Gastrocnemius medialis (tissue), 4 donors: Measurements from ENCODE around the gene APOL4. TPM values are rescaled to one million over a fixed set of nuclear protein-coding genes. Genes with fewer than 3 reads are reported as not detected.
"Not testable (repeated sequence)": the region's sequence is repeated elsewhere in the genome, so short reads cannot be mapped to it uniquely, and the experiment has no call there.

ENCODE experiments used
- ATAC-seq, 2 donors: fragments of 150-250 bp; one replicate each; pipeline ENCODE4 v1.9.1; 2016
- DNase-seq, 2 donors: peaks; one replicate each; pipeline ENCODE4 v3.0.0-alpha.2; 2019
- H3K27ac ChIP-seq, 4 donors: fragments of 200-600 bp; sonication (generic); 1 replicate in 1 of 4; 2 replicates in 3 of 4; pipeline ENCODE4 v1.5.1; 2016 to 2018; ENCODE audit warnings: mild to moderate bottlenecking in 2 of 4, moderate library complexity in 1 of 4
- H3K27me3 ChIP-seq, 3 donors: fragments of 200-600 bp; sonication (generic) in 2 of 3; 1 replicate in 1 of 3; 2 replicates in 2 of 3; pipeline versions ENCODE4 v1.5.1 to v1.6.0; 2016 to 2019; ENCODE audit warnings: mild to moderate bottlenecking in 1 of 3, moderate library complexity in 1 of 3
- H3K36me3 ChIP-seq, 2 donors: fragments of 200-600 bp; sonication (generic) in 1 of 2; one replicate each; pipeline ENCODE4 v1.5.1; 2017 to 2018
- H3K4me1 ChIP-seq, 2 donors: fragments of 200-600 bp; sonication (generic) in 1 of 2; one replicate each; pipeline ENCODE4 v1.5.1; 2016 to 2017; ENCODE audit warnings: mild to moderate bottlenecking in 2 of 2
- H3K4me3 ChIP-seq, 4 donors: fragments of 200-600 bp; sonication (generic) in 3 of 4; 1 replicate in 1 of 4; 2 replicates in 3 of 4; pipeline ENCODE4 v1.5.1; 2016 to 2019; ENCODE audit warnings: mild to moderate bottlenecking in 2 of 4
- H3K9me3 ChIP-seq, 3 donors: fragments of 200-600 bp; sonication (generic) in 2 of 3; 1 replicate in 1 of 3; 2 replicates in 2 of 3; pipeline ENCODE4 v1.5.1; 2016 to 2019
- POLR2A ChIP-seq, 2 donors: fragments of 450-650 bp; IDR thresholded peaks; one replicate each; pipeline ENCODE4 v1.6.1; 2017; ENCODE audit warnings: antibody characterized with exemption in 2 of 2, mild to moderate bottlenecking in 2 of 2, moderate library complexity in 2 of 2
- in situ Hi-C, 4 donors: fragments of 200-750 bp; cut with MboI; loops; one replicate each; pipeline versions ENCODE4 v1.15.0 to v1.8.0; 2017; ENCODE audit warnings: low sequenced_read_pairs in 4 of 4
- intact Hi-C: fragments of 100-400 bp; cut with DNase I; formaldehyde crosslinking; loops from one replicate; pipeline ENCODE4 v1.15.1; 2023; ENCODE audit warnings: low total_unique reads
- total RNA-seq, 4 donors: library from RNA; depleted of rRNA; stranded (reverse); fragments of >200 nt; gene quantifications; one replicate each; pipeline versions ENCODE4 v1.1.0 to v1.2.3, GENCODE V29; 2016
- TF ChIP-seq, protein P1 (sequence below), 5 experiments: fragments of 450-650 bp in 3 of 5; fragments of 200-600 bp in 2 of 5; sonication (generic) in 2 of 5; IDR thresholded peaks in 4 of 5; conservative IDR thresholded peaks in 1 of 5; 1 replicate in 4 of 5; 2 replicates in 1 of 5; pipeline ENCODE4 v1.5.1; 2016 to 2019; ENCODE audit warnings: antibody characterized with exemption in 5 of 5, mild to moderate bottlenecking in 3 of 5, moderate library complexity in 3 of 5

The APOL4 gene
- total RNA-seq, 4 donors from 2014 or later = 1.5 to 2.3 (median 2.0) TPM; not detected in 1

GRCh38 chr22:36193171-36193570 lies 8.4 kb downstream of the APOL4 start:
- Histone ChIP-seq H3K4me1 (peaks cover 5 to 8% of the 10 kb centered on the region in 2 donors), H3K4me3 (no peak overlapping the region), H3K9me3 (no peaks in the 10 kb centered on the region), H3K27me3 (no peaks in the 10 kb centered on the region), H3K36me3 (no peaks in the 10 kb centered on the region), H3K27ac (no peak overlapping the region)
- TF ChIP-seq, protein P1, sequence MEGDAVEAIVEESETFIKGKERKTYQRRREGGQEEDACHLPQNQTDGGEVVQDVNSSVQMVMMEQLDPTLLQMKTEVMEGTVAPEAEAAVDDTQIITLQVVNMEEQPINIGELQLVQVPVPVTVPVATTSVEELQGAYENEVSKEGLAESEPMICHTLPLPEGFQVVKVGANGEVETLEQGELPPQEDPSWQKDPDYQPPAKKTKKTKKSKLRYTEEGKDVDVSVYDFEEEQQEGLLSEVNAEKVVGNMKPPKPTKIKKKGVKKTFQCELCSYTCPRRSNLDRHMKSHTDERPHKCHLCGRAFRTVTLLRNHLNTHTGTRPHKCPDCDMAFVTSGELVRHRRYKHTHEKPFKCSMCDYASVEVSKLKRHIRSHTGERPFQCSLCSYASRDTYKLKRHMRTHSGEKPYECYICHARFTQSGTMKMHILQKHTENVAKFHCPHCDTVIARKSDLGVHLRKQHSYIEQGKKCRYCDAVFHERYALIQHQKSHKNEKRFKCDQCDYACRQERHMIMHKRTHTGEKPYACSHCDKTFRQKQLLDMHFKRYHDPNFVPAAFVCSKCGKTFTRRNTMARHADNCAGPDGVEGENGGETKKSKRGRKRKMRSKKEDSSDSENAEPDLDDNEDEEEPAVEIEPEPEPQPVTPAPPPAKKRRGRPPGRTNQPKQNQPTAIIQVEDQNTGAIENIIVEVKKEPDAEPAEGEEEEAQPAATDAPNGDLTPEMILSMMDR (IDR thresholded peaks at IDR 0.05 in 4 of 5, conservative IDR thresholded peaks at IDR 0.05 in 1 of 5) = no peak
- no peak for TF ChIP-seq POLR2A (IDR thresholded peaks at IDR 0.05)
- in situ Hi-C loops (loop anchor here in 2 of 4 donors (5.0 to 10.0 kb wide), 2 partner anchors 82 to 84 kb away; no protein-coding TSS in a partner anchor), intact Hi-C loops (no loop called here)
- ATAC-seq (no peak), DNase-seq (no peak)

DNA sequence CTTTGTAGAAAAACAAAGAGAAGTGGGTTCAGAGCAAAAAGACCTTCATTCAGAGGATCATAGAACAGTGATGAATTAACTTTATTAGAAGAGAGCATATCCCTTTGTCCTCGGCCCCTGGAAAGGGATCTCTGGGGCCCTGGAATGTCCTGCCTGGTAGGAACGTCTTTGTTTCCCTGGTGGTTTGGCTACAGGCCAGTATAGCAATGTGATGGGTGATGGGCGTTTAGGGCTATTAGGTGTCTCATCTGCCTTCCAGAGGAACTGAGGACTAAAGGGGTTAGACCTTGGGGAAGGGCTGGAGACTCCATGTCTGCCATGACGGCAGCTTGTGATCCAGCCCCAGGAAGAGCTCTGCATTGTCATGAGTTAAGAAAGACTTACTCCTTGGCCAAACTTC lies 9.1 kb downstream of the APOL4 start:
- TF ChIP-seq, protein P1 (IDR thresholded peaks at IDR 0.05 in 4 of 5, conservative IDR thresholded peaks at IDR 0.05 in 1 of 5) = no peak
- TF ChIP-seq POLR2A (IDR thresholded peaks at IDR 0.05) = no peak
- intact Hi-C loops (no loop called here), in situ Hi-C loops (loop anchor here in 2 of 4 donors (5.0 to 10.0 kb wide), 2 partner anchors 82 to 85 kb away; no protein-coding TSS in a partner anchor)
- H3K4me1 ChIP-seq = peaks cover 4 to 8% of the 10 kb centered on the region in 2 donors
- no peak overlapping the region for H3K4me3 ChIP-seq
- no peak overlapping the region for H3K27ac ChIP-seq
- no peaks in the 10 kb centered on the region for H3K27me3 ChIP-seq
- ATAC-seq = no peak
- no peaks in the 10 kb centered on the region for H3K9me3 ChIP-seq
- no peak for DNase-seq
- no peaks in the 10 kb centered on the region for H3K36me3 ChIP-seq

DNA sequence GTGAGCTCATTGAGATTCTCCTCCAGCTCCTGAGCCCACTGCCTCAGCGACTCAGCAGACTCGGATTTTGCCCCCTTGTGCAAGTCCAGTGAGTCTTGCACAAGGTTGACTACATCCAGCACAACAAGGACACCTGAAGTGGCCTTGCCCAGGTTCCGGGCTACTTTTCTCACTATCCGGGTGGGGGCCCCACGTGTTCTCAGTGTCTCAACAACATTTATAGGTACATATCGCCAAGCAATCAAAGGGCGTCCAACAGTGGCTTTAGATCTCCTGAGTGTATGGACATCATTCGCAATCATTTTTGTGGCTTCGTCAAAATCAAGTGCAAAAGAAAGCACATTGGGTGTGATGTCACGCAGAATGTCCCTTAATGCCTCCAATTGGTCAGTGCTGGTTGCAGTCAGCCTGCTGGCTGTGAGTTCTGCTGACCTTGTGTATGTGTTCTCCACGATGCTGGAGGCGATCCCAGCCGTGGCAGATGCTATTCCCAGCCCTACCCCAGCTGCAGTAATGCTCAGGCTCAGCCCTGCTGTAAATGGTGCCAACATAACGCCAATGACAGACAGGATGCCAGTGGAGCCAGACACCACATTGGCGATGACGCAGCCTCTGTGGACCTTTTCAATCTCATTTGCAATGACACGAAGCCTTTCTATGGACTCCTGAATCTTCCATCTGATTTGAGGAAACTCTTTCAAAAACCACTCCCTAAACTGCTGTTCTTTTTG lies 10.3 kb downstream of the APOL4 start:
- DNase-seq (peak; percentile 68 to 78), ATAC-seq (peak; percentile 89 to 96)
- TF ChIP-seq, protein P1 (IDR thresholded peaks at IDR 0.05 in 4 of 5, conservative IDR thresholded peaks at IDR 0.05 in 1 of 5) = no peak
- TF ChIP-seq POLR2A (IDR thresholded peaks at IDR 0.05) = no peak
- Histone ChIP-seq H3K9me3 (no peaks in the 10 kb centered on the region), H3K27ac (peak overlapping the region in 2 of 4 donors; percentile 29 to 39), H3K4me1 (peaks cover 0 to 8% of the 10 kb centered on the region in 2 donors), H3K27me3 (no peaks in the 10 kb centered on the region), H3K36me3 (no peaks in the 10 kb centered on the region), H3K4me3 (no peak overlapping the region)
- intact Hi-C loops = no loop called here
- in situ Hi-C loops = loop anchor here in 2 of 4 donors (5.0 to 10.0 kb wide), 2 partner anchors 84 to 86 kb away; no protein-coding TSS in a partner anchor

DNA sequence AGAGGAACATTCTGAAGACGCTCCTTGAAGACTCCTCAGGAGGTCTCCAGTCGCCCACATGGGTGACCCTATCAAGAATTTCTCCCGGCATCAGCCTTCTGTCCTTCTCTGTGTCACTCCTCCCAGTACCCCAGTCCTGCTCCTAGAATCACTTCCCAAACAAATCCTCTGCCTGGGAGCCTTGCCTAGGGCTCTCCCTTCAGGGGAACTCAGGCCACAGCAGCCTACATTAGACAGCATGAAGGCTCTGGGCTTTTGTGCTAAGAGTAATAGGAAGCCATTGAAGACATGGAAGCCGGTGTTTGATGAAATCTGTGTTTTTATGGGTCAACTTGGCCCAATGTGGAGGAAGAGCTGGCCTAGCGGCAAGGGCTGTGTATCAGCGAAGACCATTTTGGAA lies 13.7 kb downstream of the APOL4 start:
- H3K4me1 ChIP-seq, DNase-seq, H3K9me3 ChIP-seq, H3K4me3 ChIP-seq, ATAC-seq, H3K36me3 ChIP-seq, H3K27ac ChIP-seq, intact Hi-C loops, H3K27me3 ChIP-seq: not testable (repeated sequence)
- in situ Hi-C loops = loop anchor here in 1 of 4 donors (10.0 kb wide), 1 partner anchor 53 kb away; no protein-coding TSS in a partner anchor

GRCh38 chr22:36185828-36186624 lies 15.6 kb downstream of the APOL4 start:
- in situ Hi-C loops = loop anchor here in 1 of 4 donors (10.0 kb wide), 1 partner anchor 51 kb away; no protein-coding TSS in a partner anchor

More at GRCh38 chr22:36185828-36186624, 15.6 kb downstream of the APOL4 start:
- DNase-seq (no peak), ATAC-seq (no peak)
- Histone ChIP-seq H3K27ac (no peak overlapping the region), H3K9me3 (no peaks in the 10 kb centered on the region), H3K4me1 (peaks cover 0 to 5% of the 10 kb centered on the region in 2 donors), H3K36me3 (no peaks in the 10 kb centered on the region), H3K27me3 (no peaks in the 10 kb centered on the region), H3K4me3 (no peak overlapping the region)
- intact Hi-C loops = no loop called here
- no peak for TF ChIP-seq POLR2A (IDR thresholded peaks at IDR 0.05)
- TF ChIP-seq, protein P1 (IDR thresholded peaks at IDR 0.05 in 4 of 5, conservative IDR thresholded peaks at IDR 0.05 in 1 of 5) = no peak
